Tracheal epithelial cell (primary cell): Measurements from ENCODE around the gene ARID3C. TPM values are rescaled to one million over a fixed set of nuclear protein-coding genes. Genes with fewer than 3 reads are reported as not detected.

ENCODE experiments used
- total RNA-seq: library from RNA; depleted of rRNA; stranded (reverse); fragments of >200 nt; gene quantifications from 2 replicates; pipeline ENCODE4 v1.2.1, GENCODE V29; 2014

The ARID3C gene
- 0.48 and 0.64 TPM in 2 replicates for total RNA-seq

GRCh38 chr9:34628656-34629490 lies at the start of gene ARID3C:
Gene ARID3C, minus strand, starts transcription at chr9:34629066. Its CDS starts 1,052 bp downstream, at chr9:34628014.

GRCh38 chr9:34662526-34663302 lies 33.8 kb upstream of the ARID3C start, which contains the start of gene CCL27:
Gene CCL27, minus strand, starts transcription at chr9:34662657. Its CDS starts 24 bp downstream, at chr9:34662633.

GRCh38 chr9:34651876-34652601 lies 23.2 kb upstream of the ARID3C start, which contains the start of gene IL11RA:
Gene IL11RA, plus strand, starts transcription at chr9:34652185. Its CDS starts 3,033 bp downstream, at chr9:34655218.

GRCh38 chr9:34646211-34647083 lies 17.6 kb upstream of the ARID3C start, which contains the start of gene GALT:
Gene GALT, plus strand, starts transcription at chr9:34646675. Its CDS starts 30 bp downstream, at chr9:34646705.

GRCh38 chr9:34637356-34638137 lies 8.7 kb upstream of the ARID3C start, which contains the start of gene SIGMAR1:
Gene SIGMAR1, minus strand, starts transcription at chr9:34637787. Its CDS starts 90 bp downstream, at chr9:34637697.

GRCh38 chr9:34620061-34620994 lies 8.5 kb downstream of the ARID3C start, which contains the start of gene DCTN3:
Gene DCTN3, minus strand, starts transcription at chr9:34620495. Its CDS starts 31 bp downstream, at chr9:34620464.

GRCh38 chr9:34611811-34612787 lies 16.8 kb downstream of the ARID3C start, which contains the start of gene RPP25L:
Gene RPP25L, minus strand, starts transcription at chr9:34612097. Its CDS starts 801 bp downstream, at chr9:34611296.

GRCh38 chr9:34589636-34590380 lies 39.1 kb downstream of the ARID3C start, which contains the start of gene CNTFR:
Gene CNTFR, minus strand, starts transcription at chr9:34589724. Its CDS starts 20,743 bp downstream, at chr9:34568981.

Other genes starting within 250 kb of the ARID3C start
- gene FAM219A, start 170.5 kb downstream of the ARID3C start, total RNA-seq, result 3.2 and 7.7 TPM in 2 replicates
- gene DNAI1, start 170.3 kb downstream of the ARID3C start, total RNA-seq, result not detected in 2 replicates
- 0.48 TPM in 1 of 2 replicates, not detected in the other for gene ENHO, start 106.1 kb downstream of the ARID3C start, total RNA-seq
- gene CNTFR, start 39.3 kb downstream of the ARID3C start, total RNA-seq, result not detected in 2 replicates
- gene RPP25L, start 17.0 kb downstream of the ARID3C start, total RNA-seq, result 27.7 and 38.6 TPM in 2 replicates
- gene DCTN3, start 8.6 kb downstream of the ARID3C start, total RNA-seq, result 40.3 and 43.4 TPM in 2 replicates
- gene SIGMAR1, start 8.7 kb upstream of the ARID3C start, total RNA-seq, result 68.9 and 81.4 TPM in 2 replicates
- 16.4 and 22.4 TPM in 2 replicates for gene GALT, start 17.6 kb upstream of the ARID3C start, total RNA-seq
- 1.7 and 1.9 TPM in 2 replicates for gene IL11RA, start 23.1 kb upstream of the ARID3C start, total RNA-seq
- not detected in 2 replicates for gene CCL27, start 33.6 kb upstream of the ARID3C start, total RNA-seq
- gene CCL19, start 62.2 kb upstream of the ARID3C start, total RNA-seq, result not detected in 2 replicates
- gene CCL21, start 81.1 kb upstream of the ARID3C start, total RNA-seq, result not detected in 2 replicates